ENCODE measurements around the gene FRMD1.

The FRMD1 gene

GRCh38 chr6:168052291-168052891 lies 26.6 kb downstream of the FRMD1 start:
- H3K27ac ChIP-seq (ENCODE audit: low read depth, low read length) = no peak overlapping the region
- H3K9ac ChIP-seq (ENCODE audit: low read depth, low read length) = no peak overlapping the region
- no peak overlapping the region for H3K4me3 ChIP-seq (ENCODE audit: low read length)
- no peaks in the 10 kb centered on the region for H3K4me1 ChIP-seq (ENCODE audit: insufficient read depth, low read length)
- no peaks in the 10 kb centered on the region for H3K9me3 ChIP-seq (ENCODE audit: insufficient read depth, low read depth, low read length)
- H3K27me3 ChIP-seq (ENCODE audit: insufficient read depth, low read length) = no peaks in the 10 kb centered on the region
- H3K36me3 ChIP-seq (ENCODE audit: insufficient read depth, low read length) = no peaks in the 10 kb centered on the region
- 94% methylated on average over 26 of the region's 26 CpGs for WGBS

GRCh38 chr6:168051648-168052047 lies 27.4 kb downstream of the FRMD1 start:
- H3K36me3 ChIP-seq (ENCODE audit: insufficient read depth, low read length) = no peaks in the 10 kb centered on the region
- H3K9me3 ChIP-seq (ENCODE audit: insufficient read depth, low read depth, low read length) = no peaks in the 10 kb centered on the region
- no peaks in the 10 kb centered on the region for H3K27me3 ChIP-seq (ENCODE audit: insufficient read depth, low read length)
- 96% methylated on average over 9 of the region's 9 CpGs for WGBS
- H3K9ac ChIP-seq (ENCODE audit: low read depth, low read length) = no peak overlapping the region
- no peak overlapping the region for H3K4me3 ChIP-seq (ENCODE audit: low read length)
- no peak overlapping the region for H3K27ac ChIP-seq (ENCODE audit: low read depth, low read length)
- H3K4me1 ChIP-seq (ENCODE audit: insufficient read depth, low read length) = no peaks in the 10 kb centered on the region

GRCh38 chr6:168050881-168051586 lies 28.0 kb downstream of the FRMD1 start:
- Histone ChIP-seq H3K36me3 (ENCODE audit: insufficient read depth, low read length) (no peaks in the 10 kb centered on the region), H3K4me1 (ENCODE audit: insufficient read depth, low read length) (no peaks in the 10 kb centered on the region), H3K4me3 (ENCODE audit: low read length) (no peak overlapping the region), H3K27ac (ENCODE audit: low read depth, low read length) (no peak overlapping the region), H3K9me3 (ENCODE audit: insufficient read depth, low read depth, low read length) (no peaks in the 10 kb centered on the region), H3K9ac (ENCODE audit: low read depth, low read length) (no peak overlapping the region), H3K27me3 (ENCODE audit: insufficient read depth, low read length) (no peaks in the 10 kb centered on the region)
- 83% methylated on average over 23 of the region's 23 CpGs for WGBS

GRCh38 chr6:168050225-168050880 lies 28.7 kb downstream of the FRMD1 start:
- Histone ChIP-seq H3K27ac (ENCODE audit: low read depth, low read length) (no peak overlapping the region), H3K9ac (ENCODE audit: low read depth, low read length) (no peak overlapping the region), H3K36me3 (ENCODE audit: insufficient read depth, low read length) (no peaks in the 10 kb centered on the region), H3K4me3 (ENCODE audit: low read length) (no peak overlapping the region), H3K9me3 (ENCODE audit: insufficient read depth, low read depth, low read length) (no peaks in the 10 kb centered on the region), H3K4me1 (ENCODE audit: insufficient read depth, low read length) (no peaks in the 10 kb centered on the region), H3K27me3 (ENCODE audit: insufficient read depth, low read length) (no peaks in the 10 kb centered on the region)
- WGBS = 91% methylated on average over 27 of the region's 27 CpGs

DNA sequence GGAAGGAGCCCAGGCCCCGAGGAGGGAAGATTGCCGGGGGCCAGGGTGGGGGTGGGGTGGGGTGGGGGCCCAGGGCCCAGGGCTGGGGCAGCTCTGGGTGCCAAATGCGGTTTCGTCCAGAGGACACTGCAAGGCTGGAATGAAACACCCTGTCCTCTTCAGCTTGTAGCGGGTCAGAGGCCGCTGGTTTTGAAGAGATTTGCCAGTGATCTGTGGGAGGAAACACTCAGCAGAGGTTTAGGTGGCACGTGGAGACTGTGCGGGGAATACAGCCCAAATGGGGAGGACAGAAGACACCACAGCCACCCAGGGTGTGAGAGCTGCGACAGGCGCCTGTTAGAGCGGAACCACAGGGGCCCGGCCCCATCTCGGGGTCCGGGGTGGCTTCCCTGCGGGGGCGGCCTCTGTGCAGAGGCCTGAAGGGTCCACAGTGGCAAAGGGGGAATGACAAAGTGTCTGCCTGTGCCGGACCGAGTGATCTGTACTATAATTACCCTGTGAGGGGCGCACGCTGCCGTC lies 29.2 kb downstream of the FRMD1 start:
- H3K27ac ChIP-seq (ENCODE audit: low read depth, low read length) = no peak overlapping the region
- H3K36me3 ChIP-seq (ENCODE audit: insufficient read depth, low read length) = no peaks in the 10 kb centered on the region
- H3K9me3 ChIP-seq (ENCODE audit: insufficient read depth, low read depth, low read length) = no peaks in the 10 kb centered on the region
- H3K27me3 ChIP-seq (ENCODE audit: insufficient read depth, low read length) = no peaks in the 10 kb centered on the region
- H3K4me3 ChIP-seq (ENCODE audit: low read length) = no peak overlapping the region
- 92% methylated on average over 21 of the region's 21 CpGs for WGBS
- H3K9ac ChIP-seq (ENCODE audit: low read depth, low read length) = no peak overlapping the region
- H3K4me1 ChIP-seq (ENCODE audit: insufficient read depth, low read length) = no peaks in the 10 kb centered on the region

DNA sequence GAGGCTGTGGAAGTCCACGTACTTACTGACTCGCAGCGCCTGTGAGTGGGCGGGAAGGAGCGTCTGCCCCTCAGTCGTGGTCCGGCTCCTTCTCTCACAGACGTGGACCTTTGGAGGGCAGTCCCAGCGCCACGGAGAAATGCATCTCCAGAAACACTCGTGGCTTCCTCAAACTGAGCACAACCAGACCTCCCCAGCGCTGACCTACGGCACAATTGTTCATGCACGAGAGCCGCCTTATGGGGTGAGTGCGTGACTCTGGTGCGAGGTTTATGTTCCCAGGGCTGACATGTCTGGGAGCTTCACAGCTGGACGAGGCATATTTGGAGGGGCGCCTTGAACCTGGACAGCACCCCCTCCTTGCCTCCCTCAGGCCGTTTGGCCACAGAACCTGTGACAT lies 29.7 kb downstream of the FRMD1 start:
- WGBS = 93% methylated on average over 20 of the region's 20 CpGs
- Histone ChIP-seq H3K4me1 (ENCODE audit: insufficient read depth, low read length) (no peaks in the 10 kb centered on the region), H3K9ac (ENCODE audit: low read depth, low read length) (no peak overlapping the region), H3K36me3 (ENCODE audit: insufficient read depth, low read length) (no peaks in the 10 kb centered on the region), H3K27me3 (ENCODE audit: insufficient read depth, low read length) (no peaks in the 10 kb centered on the region), H3K9me3 (ENCODE audit: insufficient read depth, low read depth, low read length) (no peaks in the 10 kb centered on the region), H3K4me3 (ENCODE audit: low read length) (no peak overlapping the region), H3K27ac (ENCODE audit: low read depth, low read length) (no peak overlapping the region)

GRCh38 chr6:168048724-168049025 lies 30.3 kb downstream of the FRMD1 start:
- WGBS = 96% methylated on average over 10 of the region's 10 CpGs

GRCh38 chr6:168047841-168048723 lies 30.9 kb downstream of the FRMD1 start:
- no peaks in the 10 kb centered on the region for H3K4me1 ChIP-seq (ENCODE audit: insufficient read depth, low read length)
- no peaks in the 10 kb centered on the region for H3K36me3 ChIP-seq (ENCODE audit: insufficient read depth, low read length)
- H3K27ac ChIP-seq (ENCODE audit: low read depth, low read length) = no peak overlapping the region
- H3K4me3 ChIP-seq (ENCODE audit: low read length) = no peak overlapping the region
- WGBS = 93% methylated on average over 31 of the region's 31 CpGs
- no peak overlapping the region for H3K9ac ChIP-seq (ENCODE audit: low read depth, low read length)
- H3K9me3 ChIP-seq (ENCODE audit: insufficient read depth, low read depth, low read length) = no peaks in the 10 kb centered on the region
- no peaks in the 10 kb centered on the region for H3K27me3 ChIP-seq (ENCODE audit: insufficient read depth, low read length)

More at GRCh38 chr6:168048724-168049025, 30.3 kb downstream of the FRMD1 start:
- no peaks in the 10 kb centered on the region for H3K9me3 ChIP-seq (ENCODE audit: insufficient read depth, low read depth, low read length)
- H3K4me1 ChIP-seq (ENCODE audit: insufficient read depth, low read length) = no peaks in the 10 kb centered on the region
- no peak overlapping the region for H3K9ac ChIP-seq (ENCODE audit: low read depth, low read length)
- no peak overlapping the region for H3K4me3 ChIP-seq (ENCODE audit: low read length)
- no peaks in the 10 kb centered on the region for H3K36me3 ChIP-seq (ENCODE audit: insufficient read depth, low read length)
- H3K27me3 ChIP-seq (ENCODE audit: insufficient read depth, low read length) = no peaks in the 10 kb centered on the region
- no peak overlapping the region for H3K27ac ChIP-seq (ENCODE audit: low read depth, low read length)

DNA sequence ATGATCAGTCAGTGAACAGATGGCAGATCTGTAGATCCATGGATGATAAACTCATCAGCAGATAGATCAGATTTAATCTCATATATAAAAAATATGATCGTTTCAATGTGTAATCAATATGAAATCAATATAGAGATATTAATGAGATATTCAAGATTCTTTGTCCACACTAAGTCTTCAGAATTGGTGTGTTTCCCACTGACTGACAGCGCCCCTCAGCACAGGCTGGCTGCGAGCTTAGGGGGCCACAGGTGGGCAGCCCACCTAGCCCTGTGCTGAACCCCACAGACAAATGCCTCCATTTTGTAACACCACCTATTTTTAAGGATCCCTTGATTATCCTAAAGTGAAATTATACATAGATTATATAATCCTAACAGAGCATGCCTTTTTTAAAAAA lies 32.3 kb downstream of the FRMD1 start:
- no peaks in the 10 kb centered on the region for H3K9me3 ChIP-seq (ENCODE audit: insufficient read depth, low read depth, low read length)
- H3K36me3 ChIP-seq (ENCODE audit: insufficient read depth, low read length) = no peaks in the 10 kb centered on the region
- 93% methylated on average over 2 of the region's 3 CpGs for WGBS
- H3K9ac ChIP-seq (ENCODE audit: low read depth, low read length) = no peak overlapping the region
- H3K4me1 ChIP-seq (ENCODE audit: insufficient read depth, low read length) = no peaks in the 10 kb centered on the region
- H3K4me3 ChIP-seq (ENCODE audit: low read length) = no peak overlapping the region
- no peaks in the 10 kb centered on the region for H3K27me3 ChIP-seq (ENCODE audit: insufficient read depth, low read length)
- H3K27ac ChIP-seq (ENCODE audit: low read depth, low read length) = no peak overlapping the region

- no peaks in the 10 kb centered on the region for H3K4me1 ChIP-seq (ENCODE audit: insufficient read depth, low read length)
- H3K4me3 ChIP-seq (ENCODE audit: low read length) = no peak overlapping the region
- 81% methylated on average over 20 of the region's 20 CpGs for WGBS
- H3K9me3 ChIP-seq (ENCODE audit: insufficient read depth, low read depth, low read length) = peaks cover 3% of the 10 kb centered on the region
- H3K27ac ChIP-seq (ENCODE audit: low read depth, low read length) = no peak overlapping the region
- H3K36me3 ChIP-seq (ENCODE audit: insufficient read depth, low read length) = no peaks in the 10 kb centered on the region
- no peaks in the 10 kb centered on the region for H3K27me3 ChIP-seq (ENCODE audit: insufficient read depth, low read length)
- no peak overlapping the region for H3K9ac ChIP-seq (ENCODE audit: low read depth, low read length)
These were observed 33.0 kb downstream of the FRMD1 start for GRCh38 chr6:168045706-168046620.

All from HUES64 (cell line).